MCF 10A (cell line): ENCODE results near the gene KRT1. TPM values are rescaled to one million over a fixed set of nuclear protein-coding genes. Genes with fewer than 3 reads are reported as not detected.

Source experiments
- BruUV-seq: library from RNA; stranded (reverse); fragments of 400-500 nt; replicated peaks from 2 replicates; lab custom pipeline; 2021; lab: Mats Ljungman, UMichigan
- CTCF ChIA-PET: fragments of 300-600 bp; sonication (Branson Sonifier 250); formaldehyde crosslinking; extraction: SDS; loops from one replicate; lab custom pipeline; 2021; ENCODE audit warnings: antibody characterized with exemption, inconsistent platforms; lab: Yijun Ruan, JAX
- POLR2A ChIA-PET: fragments of 300-600, 350-650 bp; sonication (Branson Sonifier 250); formaldehyde crosslinking; extraction: SDS; loops from one replicate; lab custom pipeline; 2020; ENCODE audit warnings: antibody characterized with exemption, inconsistent platforms; lab: Yijun Ruan, JAX
- DNase-seq: peaks from one replicate; pipeline ENCODE4 v3.0.0-alpha.2; 2018; ENCODE audit not compliant: unreplicated experiment
- H3K27ac Mint-ChIP-seq: one replicate; pipeline ENCODE4 v1.8.0; 2022; ENCODE audit warnings: mild to moderate bottlenecking, low read depth, mixed read lengths; ENCODE audit not compliant: unreplicated experiment
- H3K27me3 Mint-ChIP-seq: one replicate; pipeline ENCODE4 v1.8.0; 2022; ENCODE audit warnings: mixed read lengths; ENCODE audit not compliant: insufficient read depth, unreplicated experiment
- H3K36me3 Mint-ChIP-seq: one replicate; pipeline ENCODE4 v1.8.0; 2022; ENCODE audit warnings: mild to moderate bottlenecking, moderate library complexity, mixed read lengths; ENCODE audit not compliant: insufficient read depth, unreplicated experiment
- H3K4me1 Mint-ChIP-seq: one replicate; pipeline ENCODE4 v1.8.0; 2022; ENCODE audit warnings: mixed read lengths; ENCODE audit not compliant: insufficient read depth, unreplicated experiment
- H3K4me3 Mint-ChIP-seq: one replicate; pipeline ENCODE4 v1.8.0; 2022; ENCODE audit warnings: mild to moderate bottlenecking, moderate library complexity, mixed read lengths; ENCODE audit not compliant: unreplicated experiment
- H3K9me3 Mint-ChIP-seq: one replicate; pipeline ENCODE4 v1.8.0; 2022; ENCODE audit warnings: mixed read lengths; ENCODE audit not compliant: unreplicated experiment
- intact Hi-C: fragments of 100-400 bp; cut with micrococcal nuclease; formaldehyde crosslinking; loops from 2 replicates; pipeline ENCODE4 v1.14.1; 2022
- total RNA-seq: library from RNA; stranded (reverse); gene quantifications from 2 replicates; pipeline ENCODE4 v1.2.3, GENCODE V29; 2022
- TF ChIP-seq, protein P1 (sequence below): fragments of 200-600 bp; IDR thresholded peaks from one replicate; pipeline ENCODE4 v1.8.0; 2022; ENCODE audit warnings: antibody characterized with exemption, mild to moderate bottlenecking; ENCODE audit not compliant: unreplicated experiment

The KRT1 gene
- total RNA-seq, 1 experiment from 2014 or later: not detected

DNA sequence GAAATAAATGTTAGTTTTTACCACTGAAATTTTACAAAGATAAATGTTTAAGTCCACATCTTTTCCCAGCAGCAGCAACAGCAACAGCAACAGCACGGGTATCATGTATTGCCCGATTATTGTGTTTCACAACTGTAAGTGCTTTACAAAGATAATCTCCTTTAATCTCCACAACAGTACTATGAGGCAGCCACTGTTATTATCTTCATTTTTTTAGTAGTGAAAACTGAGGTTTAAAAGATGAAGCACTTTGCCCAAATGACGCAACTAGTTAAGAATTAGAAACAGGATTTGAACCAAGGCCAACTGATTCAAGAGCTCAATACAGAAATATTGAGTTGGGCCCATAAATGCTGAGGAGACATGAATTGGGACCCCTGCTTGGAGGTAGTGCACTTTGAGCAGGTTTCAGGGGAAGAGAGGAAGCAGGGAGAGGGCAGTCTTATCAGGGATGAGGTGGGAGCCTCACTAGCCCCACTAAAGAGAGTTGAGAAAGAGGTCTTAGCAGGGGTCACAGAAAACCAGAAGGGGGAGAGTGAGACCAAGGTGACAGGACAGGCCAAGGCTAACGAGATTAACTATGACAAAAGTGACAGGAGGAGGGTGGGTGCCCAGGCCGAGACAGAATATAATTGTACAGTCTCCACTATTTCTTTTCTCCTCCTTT is 43.5 kb downstream of the KRT1 start:
- TF ChIP-seq, protein P1, sequence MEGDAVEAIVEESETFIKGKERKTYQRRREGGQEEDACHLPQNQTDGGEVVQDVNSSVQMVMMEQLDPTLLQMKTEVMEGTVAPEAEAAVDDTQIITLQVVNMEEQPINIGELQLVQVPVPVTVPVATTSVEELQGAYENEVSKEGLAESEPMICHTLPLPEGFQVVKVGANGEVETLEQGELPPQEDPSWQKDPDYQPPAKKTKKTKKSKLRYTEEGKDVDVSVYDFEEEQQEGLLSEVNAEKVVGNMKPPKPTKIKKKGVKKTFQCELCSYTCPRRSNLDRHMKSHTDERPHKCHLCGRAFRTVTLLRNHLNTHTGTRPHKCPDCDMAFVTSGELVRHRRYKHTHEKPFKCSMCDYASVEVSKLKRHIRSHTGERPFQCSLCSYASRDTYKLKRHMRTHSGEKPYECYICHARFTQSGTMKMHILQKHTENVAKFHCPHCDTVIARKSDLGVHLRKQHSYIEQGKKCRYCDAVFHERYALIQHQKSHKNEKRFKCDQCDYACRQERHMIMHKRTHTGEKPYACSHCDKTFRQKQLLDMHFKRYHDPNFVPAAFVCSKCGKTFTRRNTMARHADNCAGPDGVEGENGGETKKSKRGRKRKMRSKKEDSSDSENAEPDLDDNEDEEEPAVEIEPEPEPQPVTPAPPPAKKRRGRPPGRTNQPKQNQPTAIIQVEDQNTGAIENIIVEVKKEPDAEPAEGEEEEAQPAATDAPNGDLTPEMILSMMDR: no peak
- no peaks in the 10 kb centered on the region for H3K9me3 Mint-ChIP-seq
- POLR2A ChIA-PET: no interaction called here
- no peak overlapping the region for H3K4me3 Mint-ChIP-seq
- no TSS peak for BruUV-seq
- CTCF ChIA-PET: no interaction called here
- intact Hi-C loops: no loop called here
- H3K4me1 Mint-ChIP-seq: peaks cover 5% of the 10 kb centered on the region
- peaks cover 5% of the 10 kb centered on the region for H3K36me3 Mint-ChIP-seq
- H3K27me3 Mint-ChIP-seq: peaks cover 66% of the 10 kb centered on the region
- DNase-seq: no peak
- no peak overlapping the region for H3K27ac Mint-ChIP-seq

- ChIA-PET CTCF (no interaction called here), POLR2A (interaction anchor here (0.6 kb wide), 1 partner anchor 320 kb away, joined by 3 read pairs; no protein-coding TSS in a partner anchor)
- no peak for DNase-seq
- no peak overlapping the region for H3K27ac Mint-ChIP-seq
- peaks cover 5% of the 10 kb centered on the region for H3K4me1 Mint-ChIP-seq
- peaks cover 5% of the 10 kb centered on the region for H3K36me3 Mint-ChIP-seq
- peaks cover 60% of the 10 kb centered on the region for H3K27me3 Mint-ChIP-seq
- TF ChIP-seq, protein P1: no peak
- no peaks in the 10 kb centered on the region for H3K9me3 Mint-ChIP-seq
- no TSS peak for BruUV-seq
- no peak overlapping the region for H3K4me3 Mint-ChIP-seq
- intact Hi-C loops: no loop called here
Measured at GRCh38 chr12:52636189-52636588, 44.0 kb downstream of the KRT1 start.

GRCh38 chr12:52634266-52635056 is 45.7 kb downstream of the KRT1 start:
- intact Hi-C loops: no loop called here

GRCh38 chr12:52633383-52633782 is 46.8 kb downstream of the KRT1 start:
- TF ChIP-seq, protein P1: no peak
- Mint-ChIP-seq H3K4me1 (peaks cover 5% of the 10 kb centered on the region), H3K9me3 (no peaks in the 10 kb centered on the region), H3K27me3 (peaks cover 50% of the 10 kb centered on the region), H3K27ac (no peak overlapping the region), H3K36me3 (peaks cover 5% of the 10 kb centered on the region), H3K4me3 (no peak overlapping the region)
- ChIA-PET CTCF (no interaction called here), POLR2A (no interaction called here)
- DNase-seq: no peak
- BruUV-seq: no TSS peak
- intact Hi-C loops: no loop called here

More at GRCh38 chr12:52634266-52635056, 45.7 kb downstream of the KRT1 start:
- Mint-ChIP-seq H3K4me1 (peaks cover 5% of the 10 kb centered on the region), H3K36me3 (peaks cover 5% of the 10 kb centered on the region), H3K9me3 (no peaks in the 10 kb centered on the region), H3K27me3 (peaks cover 56% of the 10 kb centered on the region), H3K4me3 (no peak overlapping the region), H3K27ac (no peak overlapping the region)
- TF ChIP-seq, protein P1: no peak
- no TSS peak for BruUV-seq
- peak; percentile 44 for DNase-seq
- ChIA-PET CTCF (no interaction called here), POLR2A (interaction anchor here (0.7 kb wide), 1 partner anchor 779 kb away, joined by 3 read pairs; no protein-coding TSS in a partner anchor)
